Activated naive CD4-positive, alpha-beta T cell treated with Interleukin-2 at 50 U/mL for 16 hours (primary cell): Measurements from ENCODE around the gene ZC3HAV1.
"Not testable (repeated sequence)": the region's sequence is repeated elsewhere in the genome, so short reads cannot be mapped to it uniquely, and the experiment has no call there.

Experiments
- DNase-seq: peaks from one replicate; pipeline ENCODE4 v3.0.0-alpha.2; 2020

Gene ZC3HAV1

DNA sequence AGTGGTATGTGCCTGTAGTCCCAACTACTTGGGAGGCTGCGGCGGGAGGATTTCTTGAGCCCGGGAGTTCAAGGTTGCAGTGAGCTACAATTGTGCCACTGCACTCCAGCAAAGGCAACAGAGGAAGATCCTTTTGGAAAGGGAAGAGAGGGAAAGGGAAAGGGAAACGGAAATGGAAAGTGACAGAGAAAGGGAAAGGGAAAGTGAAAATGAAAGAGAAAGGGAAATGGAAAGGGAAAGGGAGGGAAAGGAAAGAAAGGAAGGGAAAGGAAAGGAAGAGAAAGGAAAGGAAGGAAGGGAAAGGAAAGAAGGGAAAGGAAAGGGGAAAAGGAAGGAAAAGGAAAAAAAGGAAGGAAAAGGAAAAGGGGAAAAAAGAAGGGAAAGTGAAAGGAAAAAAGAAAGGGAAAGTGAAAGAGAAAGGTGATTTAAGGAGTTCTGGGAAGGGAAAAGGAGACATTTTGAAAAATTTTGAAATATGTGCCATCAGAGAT is 2.3 kb upstream of the ZC3HAV1 start:
- DNase-seq, result no peak

DNA sequence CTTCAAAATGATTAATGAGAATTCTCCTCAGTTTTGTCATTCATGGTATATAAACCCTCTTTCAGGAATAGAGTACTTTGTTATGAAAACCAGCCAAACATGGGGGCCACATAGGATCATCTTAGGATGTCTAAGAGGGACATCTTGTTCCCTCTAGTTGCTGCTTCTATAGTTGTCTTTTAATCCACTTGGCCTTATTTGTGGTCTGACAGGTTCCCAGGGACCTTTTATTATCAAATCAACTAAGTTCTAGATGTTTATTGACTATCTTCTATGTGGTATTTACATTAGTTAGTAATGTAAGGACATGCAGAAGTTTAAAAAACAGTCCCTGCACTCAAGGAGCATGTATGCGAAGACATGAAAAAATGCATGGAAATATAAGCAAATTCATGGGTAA is 1.6 kb upstream of the ZC3HAV1 start:
- no peak for DNase-seq

DNA sequence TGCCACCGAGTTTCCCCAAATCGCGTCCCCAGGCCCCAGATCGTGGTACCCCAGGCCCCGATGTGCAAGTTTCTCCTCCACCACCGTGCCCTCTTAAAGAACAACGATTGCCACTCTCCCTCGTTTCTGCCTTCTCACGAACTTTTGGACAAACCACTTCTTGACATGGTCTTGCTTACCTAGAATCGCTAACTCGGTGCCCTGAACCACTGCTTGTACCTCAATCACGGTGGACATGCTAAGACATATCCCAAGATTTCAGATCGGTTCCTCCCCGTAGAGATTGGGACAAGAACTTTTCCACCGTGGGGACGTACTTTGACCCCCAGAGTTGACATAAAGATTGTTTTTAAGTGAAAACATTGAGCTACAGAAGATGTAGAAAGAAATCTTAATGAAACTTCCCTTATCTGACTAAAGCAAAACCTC is 477 bp upstream of the ZC3HAV1 start:
- no peak for DNase-seq

DNA sequence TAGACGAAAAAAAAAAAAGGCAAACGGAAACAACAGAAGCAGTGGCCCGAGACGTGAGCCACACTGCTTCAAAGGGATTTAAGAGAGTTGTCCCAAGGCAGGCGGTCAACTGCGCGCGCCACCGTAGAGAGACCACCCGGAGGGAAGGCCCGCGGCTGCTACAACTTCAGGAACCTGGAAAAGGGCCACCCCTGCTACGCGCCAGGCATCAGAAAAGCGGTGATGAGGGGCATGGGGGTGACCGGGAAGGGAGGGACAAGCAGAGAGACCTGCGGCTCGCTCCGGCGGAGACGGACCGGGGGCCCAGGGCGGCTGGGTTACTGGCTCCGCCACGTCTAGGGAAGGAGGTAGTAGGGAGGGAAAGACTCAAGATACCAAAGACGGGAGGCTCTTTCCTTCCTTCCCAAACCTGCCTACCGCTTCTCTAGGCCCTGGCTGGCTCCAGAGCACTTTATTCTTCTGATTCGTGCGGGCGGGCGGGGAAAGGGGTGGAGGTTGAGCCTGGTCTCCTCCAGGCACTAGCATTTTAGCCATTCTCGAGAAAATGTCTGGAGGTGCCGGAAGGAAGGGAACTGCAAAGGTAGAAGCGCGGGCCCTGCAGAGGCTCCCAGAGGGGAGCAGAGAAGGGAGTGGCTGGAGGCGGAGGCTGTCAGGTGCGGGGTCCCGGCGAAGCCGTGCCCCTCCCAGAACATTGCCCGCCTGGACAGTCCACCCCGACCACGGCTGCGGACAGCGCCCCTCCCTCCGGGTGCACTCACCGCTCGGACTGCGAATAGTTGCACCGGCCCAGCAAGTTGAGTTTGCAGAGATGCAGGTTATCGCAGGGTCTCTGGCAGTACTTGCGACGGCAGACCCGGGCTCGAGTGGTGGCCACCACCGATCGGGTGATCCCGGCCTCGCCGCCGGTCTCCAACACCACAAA is 993 bp downstream of the ZC3HAV1 start:
- DNase-seq, result no peak

DNA sequence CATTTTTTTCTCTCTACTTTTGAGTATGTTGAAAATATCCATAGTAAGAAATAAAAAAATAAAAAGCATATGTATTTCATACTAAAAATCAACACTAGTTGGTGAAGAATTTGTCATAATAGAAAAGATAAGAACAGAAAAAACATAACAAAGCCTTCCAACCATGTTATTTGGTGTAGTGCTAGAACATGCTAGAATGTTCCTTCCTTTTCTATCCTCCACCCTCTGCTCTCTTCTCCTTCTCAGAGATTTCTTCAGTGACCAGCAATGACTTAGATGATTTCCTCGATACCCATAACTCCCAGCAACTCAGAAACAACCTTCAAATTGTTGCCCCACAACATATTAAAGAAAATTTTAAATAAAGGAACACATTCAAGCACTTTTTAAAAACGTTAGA is 2.6 kb downstream of the ZC3HAV1 start:
- no peak for DNase-seq

DNA sequence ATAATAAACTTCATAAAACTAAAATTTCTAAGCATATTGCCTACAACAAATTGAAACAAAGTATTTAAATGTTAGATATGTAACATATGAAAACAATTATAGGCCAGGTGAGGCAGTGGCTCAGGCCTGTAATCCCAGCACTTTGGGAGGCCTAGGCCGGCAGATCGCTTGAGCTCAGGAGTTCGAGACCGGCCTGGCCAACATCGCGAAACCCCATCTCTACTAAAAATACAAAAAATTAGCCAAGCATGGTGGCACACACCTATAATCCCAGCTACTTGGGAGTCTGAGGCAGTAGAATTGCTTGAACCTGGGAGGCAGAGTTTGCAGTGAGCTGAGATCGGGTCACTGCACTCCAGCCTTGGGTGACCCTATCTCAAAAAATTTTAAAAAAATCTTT is 3.3 kb downstream of the ZC3HAV1 start:
- DNase-seq, result not testable (repeated sequence)

DNA sequence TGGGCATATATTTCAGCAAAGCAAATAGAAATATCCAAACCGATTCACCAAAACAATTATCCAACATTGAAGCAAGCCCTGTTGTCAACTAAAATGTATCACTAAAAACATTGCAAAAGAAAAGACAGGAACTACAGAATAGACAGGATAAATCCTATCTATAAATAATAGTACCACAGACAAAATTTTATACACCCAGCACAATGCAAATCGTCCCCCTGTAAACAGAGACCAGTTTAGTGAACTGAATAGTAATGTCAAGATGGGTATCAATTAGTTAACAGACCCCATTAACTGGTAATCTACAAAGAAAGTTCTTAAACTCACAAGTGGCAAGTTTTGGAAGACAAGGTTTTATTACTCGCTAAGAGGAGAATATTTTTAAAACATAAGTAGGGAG is 4.0 kb downstream of the ZC3HAV1 start:
- DNase-seq, result no peak

DNA sequence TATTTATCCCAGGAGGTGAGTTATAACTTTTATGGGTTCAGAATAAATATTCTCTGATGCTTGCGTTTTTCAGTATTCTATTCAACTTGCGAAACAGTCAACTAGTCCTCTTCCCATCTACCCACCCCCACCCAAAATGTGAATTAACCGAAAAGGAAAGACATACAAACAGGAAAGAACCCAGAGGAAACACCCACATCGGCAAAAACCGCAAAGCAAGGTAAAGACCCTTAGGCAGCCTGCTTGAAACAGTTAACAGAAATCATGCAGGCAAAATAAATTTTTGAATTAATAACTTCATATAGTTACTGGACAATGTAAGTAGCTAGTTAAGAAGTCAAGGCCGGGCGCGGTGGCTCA is 5.4 kb downstream of the ZC3HAV1 start:
- peak; percentile 56 for DNase-seq

DNA sequence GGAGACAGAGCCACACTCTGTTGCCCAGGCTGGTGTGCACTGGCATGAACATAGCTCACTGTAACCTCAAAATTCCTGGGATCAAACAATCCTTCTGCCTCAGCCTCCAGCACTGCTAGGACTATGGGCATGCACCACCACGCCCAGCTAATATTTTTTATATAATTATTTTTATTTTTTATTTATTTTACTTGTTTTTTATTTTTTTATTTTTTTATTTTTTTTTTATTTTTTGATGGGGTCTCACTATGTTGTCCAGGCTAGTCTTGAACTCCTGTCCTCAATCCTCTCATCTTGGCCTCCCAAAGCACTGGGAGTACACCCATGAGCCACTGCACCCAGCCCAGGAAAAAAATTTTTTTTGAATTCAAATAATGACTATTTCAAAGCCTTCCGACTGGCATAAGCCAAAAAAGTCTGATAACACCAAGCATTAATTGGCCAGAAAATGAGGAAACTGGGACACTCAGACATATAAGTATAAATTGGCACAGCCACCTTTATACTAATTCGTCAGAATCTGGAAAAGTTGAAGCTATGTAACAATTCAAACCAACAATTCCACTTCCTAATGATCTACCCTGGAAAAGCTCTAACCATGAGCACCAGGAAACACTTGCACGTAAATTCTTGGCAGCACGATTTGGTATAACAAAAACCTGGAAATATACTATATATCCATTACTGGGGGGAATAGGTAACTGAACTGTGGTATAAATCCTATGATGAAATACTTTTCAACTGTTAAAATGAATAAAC is 6.3 kb downstream of the ZC3HAV1 start:
- DNase-seq, result no peak

DNA sequence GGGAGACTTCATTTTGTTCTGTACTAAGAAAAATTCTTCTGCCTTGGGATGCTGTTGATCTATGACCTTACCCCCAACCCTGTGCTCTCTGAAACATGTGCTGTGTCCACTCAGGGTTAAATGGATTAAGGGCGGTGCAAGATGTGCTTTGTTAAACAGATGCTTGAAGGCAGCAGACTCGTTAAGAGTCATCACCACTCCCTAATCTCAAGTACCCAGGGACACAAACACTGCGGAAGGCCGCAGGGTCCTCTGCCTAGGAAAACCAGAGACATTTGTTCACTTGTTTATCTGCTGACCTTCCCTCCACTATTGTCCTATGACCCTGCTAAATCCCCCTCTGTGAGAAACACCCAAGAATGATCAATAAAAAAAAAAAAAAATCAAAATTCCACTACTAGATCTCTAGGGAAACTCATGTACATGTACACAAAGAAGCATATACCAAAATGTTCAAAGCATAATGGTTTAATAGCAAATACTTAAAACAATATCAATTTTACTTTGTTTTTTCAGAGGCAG is 7.8 kb downstream of the ZC3HAV1 start:
- DNase-seq, result not testable (repeated sequence)

DNA sequence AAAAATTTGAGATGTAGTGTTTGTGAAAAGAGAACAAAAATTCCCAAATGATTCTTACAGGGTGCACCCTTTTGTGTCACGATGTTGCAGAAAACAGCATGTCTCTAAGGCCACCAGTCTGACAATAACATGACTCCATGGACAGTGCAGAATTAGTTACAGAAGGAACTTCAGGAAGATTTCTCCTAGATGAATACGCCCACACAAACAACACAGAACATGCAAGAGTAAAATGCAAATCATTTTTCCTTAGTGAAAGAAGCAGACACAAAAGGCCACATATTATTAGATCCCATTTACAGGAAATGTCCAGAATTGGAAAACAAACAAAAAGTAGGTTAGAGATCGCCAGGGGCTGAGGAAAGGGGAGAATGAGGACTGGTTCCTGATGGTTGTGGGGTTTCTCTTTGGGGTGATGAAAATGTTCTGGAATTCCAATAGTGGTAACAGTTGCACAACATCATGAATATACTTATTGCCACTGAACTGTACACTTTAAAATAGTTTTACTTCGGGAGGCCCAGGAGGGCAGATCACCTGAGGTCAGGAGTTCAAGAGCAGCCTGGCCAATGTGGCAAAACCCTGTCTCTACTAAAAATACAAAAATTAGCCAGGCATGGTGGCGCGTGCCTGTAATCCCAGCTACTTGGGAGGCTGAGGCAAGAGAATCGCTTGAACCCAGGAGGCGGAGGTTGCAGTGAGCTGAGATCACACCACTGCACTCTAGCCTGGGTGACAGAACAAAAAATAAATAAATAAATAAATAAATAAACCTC is 10.2 kb downstream of the ZC3HAV1 start:
- no peak for DNase-seq

DNA sequence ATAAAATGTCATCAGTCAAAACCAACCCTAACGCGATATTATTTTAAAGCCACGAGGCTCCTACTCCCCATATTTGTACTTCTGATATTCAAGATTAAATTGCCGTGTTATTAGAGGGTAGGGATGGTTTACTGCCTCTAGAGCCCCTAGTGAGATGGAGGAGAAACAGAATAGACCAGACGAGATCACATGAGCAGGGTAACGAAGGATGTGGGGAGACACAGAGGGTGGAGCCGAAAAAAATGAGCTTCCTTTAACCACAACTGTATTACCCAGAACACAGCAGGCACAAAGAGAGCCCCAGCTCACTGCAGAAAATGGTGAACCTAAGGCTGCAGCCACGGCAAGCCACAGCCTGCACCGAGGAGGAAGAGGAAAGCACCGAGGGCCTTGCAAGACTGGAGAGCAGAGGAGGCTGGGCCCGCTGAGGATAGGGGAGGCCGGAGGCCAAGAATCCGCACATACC is 14.3 kb downstream of the ZC3HAV1 start:
- DNase-seq, result peak; percentile 69

DNA sequence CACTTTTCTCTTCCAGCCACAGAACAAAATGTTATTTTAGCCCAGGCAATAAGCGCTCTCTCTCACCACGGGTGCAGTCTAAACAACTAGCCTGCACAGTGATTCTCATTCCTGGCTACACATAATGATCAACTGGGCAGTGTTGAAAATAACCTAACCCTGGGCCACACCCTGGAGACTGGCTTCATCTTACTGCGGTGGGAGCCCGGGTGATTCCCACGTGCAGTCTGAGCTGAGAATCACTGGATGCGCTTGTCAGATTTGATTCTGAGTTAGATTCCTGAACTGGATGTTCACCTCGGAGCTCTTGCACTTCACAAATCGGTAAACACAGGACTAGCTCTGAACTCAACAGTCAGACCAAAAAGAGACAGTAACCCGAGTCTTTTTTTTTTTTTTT is 14.9 kb downstream of the ZC3HAV1 start:
- DNase-seq, result peak; percentile 29

DNA sequence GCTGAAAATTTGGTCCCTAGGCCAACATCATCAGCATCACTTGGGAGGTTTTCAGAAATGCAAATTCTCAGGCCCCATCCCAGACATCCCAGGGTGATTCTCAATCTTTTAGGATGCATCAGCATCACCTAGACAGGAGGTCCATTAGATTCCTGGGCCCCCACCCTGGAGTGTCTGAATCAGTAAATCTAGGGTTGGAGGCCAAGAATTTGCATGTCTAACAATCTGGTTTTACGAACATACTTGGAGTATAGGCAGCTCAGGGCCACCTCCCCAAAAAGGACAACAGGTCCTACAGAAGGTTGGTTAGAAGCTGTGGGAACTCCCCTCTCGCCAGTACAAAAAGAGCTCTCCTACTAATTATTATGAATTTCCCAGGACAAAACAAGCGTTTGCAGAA is 15.5 kb downstream of the ZC3HAV1 start:
- peak; percentile 2 for DNase-seq

DNA sequence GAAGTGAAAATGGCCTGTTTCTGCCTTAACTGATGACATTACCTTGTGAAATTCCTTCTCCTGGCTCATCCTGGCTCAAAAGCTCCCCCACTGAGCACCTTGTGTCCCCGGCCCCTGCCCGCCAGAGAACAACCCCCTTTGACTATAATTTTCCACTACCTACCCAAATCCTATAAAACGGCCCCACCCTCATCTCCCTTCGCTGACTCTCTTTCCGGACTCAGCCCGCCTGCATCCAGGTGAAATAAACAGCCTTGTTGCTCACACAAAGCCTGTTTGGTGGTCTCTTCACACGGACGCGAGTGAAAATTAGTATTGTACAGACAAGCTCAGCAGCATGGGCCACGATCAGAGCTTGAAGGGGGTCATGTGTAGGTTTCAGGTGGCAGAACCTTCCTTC is 16.0 kb downstream of the ZC3HAV1 start:
- DNase-seq, result peak; percentile 39

DNA sequence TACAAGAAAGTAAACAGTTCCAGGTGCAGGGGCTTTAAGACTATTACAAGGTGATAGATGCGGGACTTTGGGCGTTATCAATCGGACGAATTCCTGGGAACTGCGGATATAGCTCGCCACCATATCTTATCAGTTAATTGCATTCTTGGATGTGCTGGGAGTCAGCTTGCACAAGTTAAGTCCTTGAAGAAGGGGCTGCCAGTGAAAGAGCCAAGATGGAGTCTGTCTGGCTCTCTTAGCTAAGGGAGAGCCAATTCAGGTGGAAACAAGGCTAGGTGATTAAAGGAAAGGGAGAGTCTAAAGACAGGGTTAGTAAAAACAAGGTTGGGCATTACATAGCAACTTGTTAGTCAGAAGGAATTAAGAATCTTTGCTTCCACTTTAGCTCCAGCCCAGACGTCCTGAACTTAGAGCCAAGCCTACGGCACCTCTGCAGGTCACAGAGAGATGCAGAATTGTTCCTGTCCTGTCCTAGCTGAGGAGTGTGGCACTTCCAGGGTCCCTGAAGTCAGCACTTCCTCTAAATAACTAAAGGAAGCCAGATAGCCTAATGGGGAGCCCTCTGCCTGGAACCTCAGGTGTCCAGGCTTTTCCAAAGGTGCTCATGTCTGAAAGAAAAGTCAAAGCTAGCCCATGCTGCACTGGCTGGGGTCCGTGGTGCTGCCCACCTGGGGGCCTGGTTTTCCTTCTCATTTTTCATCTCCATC is 17.3 kb downstream of the ZC3HAV1 start:
- DNase-seq, result no peak

DNA sequence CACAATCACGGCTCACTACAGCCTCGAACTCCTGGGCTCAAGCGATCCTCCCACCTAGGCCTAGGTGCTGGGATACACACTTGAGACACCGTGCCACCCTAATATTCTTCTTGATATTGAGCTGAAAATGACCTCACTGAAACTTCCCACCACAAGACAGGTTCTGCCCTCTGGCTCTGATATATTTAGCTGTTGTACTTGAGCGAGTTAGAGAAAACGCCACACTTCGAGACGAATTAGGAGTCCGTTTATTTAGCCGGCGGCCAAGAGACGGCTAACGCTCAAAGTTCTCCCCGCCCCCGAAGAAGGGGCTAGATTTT is 17.9 kb downstream of the ZC3HAV1 start:
- DNase-seq, result no peak

DNA sequence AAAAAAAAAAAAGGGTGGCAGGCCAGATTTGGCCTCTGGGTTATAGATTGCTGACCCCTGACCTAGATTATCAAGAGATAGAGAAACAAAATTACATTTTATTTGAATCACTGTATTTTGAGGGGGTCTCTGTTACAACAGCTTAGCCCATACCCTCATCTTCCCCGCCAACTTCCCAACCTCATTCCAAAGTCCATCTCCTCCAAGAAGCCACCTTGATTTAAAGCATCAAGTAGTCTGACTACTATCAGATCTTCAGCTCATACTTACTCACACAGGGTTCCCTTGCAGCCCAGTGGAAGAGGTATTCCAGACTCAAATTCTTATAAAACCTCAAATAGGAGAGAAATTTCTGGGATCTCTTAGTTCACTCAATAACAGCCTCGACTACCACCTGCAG is 20.4 kb downstream of the ZC3HAV1 start:
- DNase-seq, result no peak

DNA sequence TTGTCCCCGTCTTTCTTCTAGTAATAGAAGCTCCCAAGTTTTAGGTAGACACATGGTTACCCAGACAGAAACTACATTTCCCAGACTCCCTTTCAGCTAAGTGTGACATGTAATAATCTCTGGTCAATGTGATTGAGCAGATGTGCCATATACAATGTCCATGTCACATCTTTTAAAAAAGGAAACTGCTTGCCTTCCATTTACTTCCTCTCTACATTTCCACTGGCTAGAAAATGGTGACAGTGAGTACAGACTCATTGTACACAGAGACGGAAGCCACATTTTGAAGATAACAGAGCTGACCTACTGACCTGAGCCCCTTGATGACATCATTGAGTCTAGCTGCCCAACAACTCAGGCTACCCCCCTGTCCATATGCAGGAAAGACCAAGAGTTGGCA is 21.3 kb downstream of the ZC3HAV1 start:
- DNase-seq, result no peak

DNA sequence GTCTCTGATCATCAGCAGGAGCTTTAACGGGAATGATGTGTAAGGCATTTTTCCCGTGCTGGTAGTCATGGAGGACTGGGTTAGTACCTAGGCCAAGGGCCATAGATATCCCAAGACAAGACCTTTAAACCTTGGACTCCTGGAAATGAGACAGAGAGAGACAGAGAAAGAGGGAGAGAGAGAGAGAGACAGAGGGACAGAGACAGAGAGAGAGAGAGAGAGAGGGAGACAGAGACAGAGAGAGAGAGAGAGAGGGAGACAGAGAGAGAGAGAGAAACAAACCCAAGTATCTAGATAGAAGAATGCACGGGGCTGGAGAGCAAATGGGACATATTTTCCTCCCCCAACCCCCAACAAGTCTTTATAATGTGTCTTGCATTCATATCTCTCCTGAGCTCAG is 22.3 kb downstream of the ZC3HAV1 start:
- DNase-seq, result no peak

DNA sequence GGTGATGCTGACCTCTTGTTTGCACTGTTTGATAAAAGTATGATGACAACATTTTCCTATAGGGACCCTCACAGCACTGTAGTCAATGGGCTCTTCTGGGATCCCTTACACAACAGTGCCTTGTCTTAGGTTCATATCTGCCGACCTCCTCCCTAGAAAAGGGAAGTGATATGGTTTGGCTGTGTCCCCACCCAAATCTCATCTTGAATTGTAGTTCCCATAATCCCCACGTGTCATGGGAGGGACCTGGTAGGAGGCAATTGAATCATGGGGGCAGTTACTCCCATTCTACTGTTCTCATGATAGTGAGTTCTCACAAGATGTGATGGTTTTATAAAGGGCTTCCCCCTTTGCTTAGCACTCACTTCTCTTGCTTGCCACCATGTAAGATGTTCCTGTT is 23.1 kb downstream of the ZC3HAV1 start:
- DNase-seq, result no peak

DNA sequence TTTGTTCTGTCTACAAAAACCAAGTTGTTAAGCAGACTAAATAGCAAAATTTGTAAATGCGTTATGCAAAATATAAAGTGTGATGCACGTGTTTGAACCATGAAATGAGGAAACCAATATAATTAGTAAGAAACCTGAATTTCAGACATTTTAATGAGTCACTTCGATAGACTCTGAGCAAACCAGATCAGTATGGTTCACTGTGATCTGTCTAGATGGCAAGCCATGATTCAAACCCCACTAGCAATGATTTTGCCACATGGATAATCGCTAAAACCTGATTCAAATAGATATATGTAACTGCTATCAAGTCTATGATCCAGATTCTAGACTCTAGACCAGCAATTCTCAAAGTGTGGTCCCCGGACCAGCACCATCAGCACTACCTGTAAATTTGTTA is 24.8 kb downstream of the ZC3HAV1 start:
- DNase-seq, result no peak
